Measurements from ENCODE around the gene ZSCAN10.
"Not testable (repeated sequence)": the region's sequence is repeated elsewhere in the genome, so short reads cannot be mapped to it uniquely, and the experiment has no call there.

Gene ZSCAN10

GRCh38 chr16:3083408-3083807 lies 15.7 kb downstream of the ZSCAN10 start:
- FAIRE-seq = not testable (repeated sequence)

GRCh38 chr16:3081957-3082356 lies 17.1 kb downstream of the ZSCAN10 start:
- FAIRE-seq = not testable (repeated sequence)

- no peak for FAIRE-seq
These were observed 19.1 kb downstream of the ZSCAN10 start for GRCh38 chr16:3080024-3080423.

- FAIRE-seq = no peak
These were observed 22.5 kb downstream of the ZSCAN10 start for GRCh38 chr16:3076577-3076976.

- not testable (repeated sequence) for FAIRE-seq
These were observed 23.1 kb downstream of the ZSCAN10 start for GRCh38 chr16:3075946-3076345.

- no peak for FAIRE-seq
These were observed 23.6 kb downstream of the ZSCAN10 start for GRCh38 chr16:3075523-3075915.

- no peak for FAIRE-seq
These were observed 24.1 kb downstream of the ZSCAN10 start for GRCh38 chr16:3074860-3075522.

GRCh38 chr16:3073448-3073847 lies 25.6 kb downstream of the ZSCAN10 start:
- FAIRE-seq = no peak

- FAIRE-seq = not testable (repeated sequence)
These were observed 26.4 kb downstream of the ZSCAN10 start for GRCh38 chr16:3072576-3073263.

- not testable (repeated sequence) for FAIRE-seq
These were observed 26.9 kb downstream of the ZSCAN10 start for GRCh38 chr16:3072148-3072547.

- FAIRE-seq = no peak
These were observed 27.4 kb downstream of the ZSCAN10 start for GRCh38 chr16:3071655-3072054.

- FAIRE-seq = no peak
These were observed 28.4 kb downstream of the ZSCAN10 start for GRCh38 chr16:3070608-3071111.

- FAIRE-seq = not testable (repeated sequence)
These were observed 29.9 kb downstream of the ZSCAN10 start for GRCh38 chr16:3069146-3069545.

GRCh38 chr16:3068487-3068886 lies 30.6 kb downstream of the ZSCAN10 start:
- FAIRE-seq = no peak

GRCh38 chr16:3066440-3066748 lies 32.7 kb downstream of the ZSCAN10 start:
- FAIRE-seq = no peak

- no peak for FAIRE-seq
These were observed 33.2 kb downstream of the ZSCAN10 start for GRCh38 chr16:3065742-3066439.

GRCh38 chr16:3065069-3065741 lies 33.9 kb downstream of the ZSCAN10 start, which contains the start of gene IL32:
Gene IL32 (plus strand): TSS chr16:3065640. CDS start chr16:3065812, 172 bp downstream.
- no peak for FAIRE-seq

GRCh38 chr16:3063625-3064386 lies 35.3 kb downstream of the ZSCAN10 start:
- FAIRE-seq = no peak

- FAIRE-seq = no peak
These were observed 36.5 kb downstream of the ZSCAN10 start for GRCh38 chr16:3062553-3062952.

- no peak for FAIRE-seq
These were observed 38.6 kb downstream of the ZSCAN10 start for GRCh38 chr16:3060339-3061127.

GRCh38 chr16:3059723-3060242 lies 39.3 kb downstream of the ZSCAN10 start:
- FAIRE-seq = no peak
